ENCODE data around the gene DNPEP.

- TF ChIP-seq CEBPB (IDR thresholded peaks at IDR 0.05; ENCODE audit: low read depth, low read length) (no peak), BHLHE40 (IDR thresholded peaks at IDR 0.05; ENCODE audit: low read depth, low read length) (no peak), POLR2A (IDR thresholded peaks at IDR 0.05; ENCODE audit: low read depth, low read length) (no peak), RAD21 (IDR thresholded peaks at IDR 0.05; ENCODE audit: low read length) (no peak), SMC3 (IDR thresholded peaks at IDR 0.05; ENCODE audit: low read depth, low read length) (no peak)
- TF ChIP-seq, protein P1, sequence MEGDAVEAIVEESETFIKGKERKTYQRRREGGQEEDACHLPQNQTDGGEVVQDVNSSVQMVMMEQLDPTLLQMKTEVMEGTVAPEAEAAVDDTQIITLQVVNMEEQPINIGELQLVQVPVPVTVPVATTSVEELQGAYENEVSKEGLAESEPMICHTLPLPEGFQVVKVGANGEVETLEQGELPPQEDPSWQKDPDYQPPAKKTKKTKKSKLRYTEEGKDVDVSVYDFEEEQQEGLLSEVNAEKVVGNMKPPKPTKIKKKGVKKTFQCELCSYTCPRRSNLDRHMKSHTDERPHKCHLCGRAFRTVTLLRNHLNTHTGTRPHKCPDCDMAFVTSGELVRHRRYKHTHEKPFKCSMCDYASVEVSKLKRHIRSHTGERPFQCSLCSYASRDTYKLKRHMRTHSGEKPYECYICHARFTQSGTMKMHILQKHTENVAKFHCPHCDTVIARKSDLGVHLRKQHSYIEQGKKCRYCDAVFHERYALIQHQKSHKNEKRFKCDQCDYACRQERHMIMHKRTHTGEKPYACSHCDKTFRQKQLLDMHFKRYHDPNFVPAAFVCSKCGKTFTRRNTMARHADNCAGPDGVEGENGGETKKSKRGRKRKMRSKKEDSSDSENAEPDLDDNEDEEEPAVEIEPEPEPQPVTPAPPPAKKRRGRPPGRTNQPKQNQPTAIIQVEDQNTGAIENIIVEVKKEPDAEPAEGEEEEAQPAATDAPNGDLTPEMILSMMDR (conservative IDR thresholded peaks at IDR 0.05; ENCODE audit: low read depth, low read length): no peak
These were observed 38.9 kb upstream of the DNPEP start for GRCh38 chr2:219426534-219427136.

All from IMR-90 (cell line).